ENCODE results near the gene ITGAD.

GRCh38 chr16:31416371-31416770 lies 23.2 kb downstream of the ITGAD start:
- no peak for TF ChIP-seq CTCF (IDR thresholded peaks at IDR 0.05)
- TF ChIP-seq POLR2AphosphoS5 (IDR thresholded peaks at IDR 0.05) = no peak

Measured in gastroesophageal sphincter (tissue), 3 donors.